HG03354 (cell line): ENCODE results near the gene SLC7A8.

Experiments used
- ATAC-seq: cut with Tn5 transposase; IDR thresholded peaks from one replicate; pipeline ENCODE4 v1.9.1; 2021; ENCODE audit warnings: mild to moderate bottlenecking; ENCODE audit not compliant: unreplicated experiment, poor library complexity, severe bottlenecking

Gene SLC7A8

GRCh38 chr14:23104070-23104590 lies 79.3 kb downstream of the SLC7A8 start:
- no peak for ATAC-seq

GRCh38 chr14:23103581-23103980 lies 79.9 kb downstream of the SLC7A8 start:
- no peak for ATAC-seq

DNA sequence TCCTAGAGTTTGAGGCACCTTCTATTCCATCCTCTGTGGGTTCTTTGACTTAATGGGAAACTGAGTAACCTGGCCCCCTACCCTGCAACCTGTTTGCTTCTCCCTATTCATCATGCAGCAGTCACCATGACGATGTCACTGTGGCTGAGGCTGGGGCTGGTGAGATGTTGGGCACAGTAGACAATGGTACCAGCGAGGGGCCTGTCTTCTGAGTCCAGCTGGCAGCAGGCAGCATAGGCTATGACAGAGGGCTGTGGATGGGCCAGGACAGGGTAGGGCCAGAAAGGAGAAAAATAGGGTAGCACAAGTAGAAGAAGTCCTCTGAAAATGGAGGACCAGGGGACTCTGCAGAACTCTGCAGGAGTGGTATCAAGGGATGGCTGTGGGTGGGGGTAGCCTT lies 80.7 kb downstream of the SLC7A8 start:
- no peak for ATAC-seq

GRCh38 chr14:23101986-23102625 lies 81.4 kb downstream of the SLC7A8 start:
- no peak for ATAC-seq

- ATAC-seq = no peak
Measured at GRCh38 chr14:23101213-23101970, 82.1 kb downstream of the SLC7A8 start.

GRCh38 chr14:23099212-23099861 lies 84.1 kb downstream of the SLC7A8 start:
- no peak for ATAC-seq

DNA sequence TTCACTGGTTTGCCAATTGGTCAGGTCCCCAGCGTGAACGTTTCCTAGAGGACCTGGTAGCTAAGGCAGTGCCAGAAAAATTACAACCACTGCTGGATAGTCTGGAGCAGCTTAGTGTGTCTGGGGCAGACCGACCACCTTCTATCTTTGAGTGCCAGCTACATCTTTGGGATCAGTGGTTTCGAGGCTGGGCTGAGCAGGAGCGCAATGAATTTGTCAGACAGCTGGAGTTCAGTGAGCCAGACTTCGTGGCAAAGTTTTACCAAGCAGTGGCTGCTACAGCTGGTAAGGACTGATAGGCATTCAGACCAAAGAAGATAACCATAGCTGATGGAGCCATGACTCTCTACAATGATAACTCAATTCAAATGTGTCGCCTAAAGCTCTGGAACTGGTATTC lies 85.7 kb downstream of the SLC7A8 start:
- ATAC-seq = no peak

DNA sequence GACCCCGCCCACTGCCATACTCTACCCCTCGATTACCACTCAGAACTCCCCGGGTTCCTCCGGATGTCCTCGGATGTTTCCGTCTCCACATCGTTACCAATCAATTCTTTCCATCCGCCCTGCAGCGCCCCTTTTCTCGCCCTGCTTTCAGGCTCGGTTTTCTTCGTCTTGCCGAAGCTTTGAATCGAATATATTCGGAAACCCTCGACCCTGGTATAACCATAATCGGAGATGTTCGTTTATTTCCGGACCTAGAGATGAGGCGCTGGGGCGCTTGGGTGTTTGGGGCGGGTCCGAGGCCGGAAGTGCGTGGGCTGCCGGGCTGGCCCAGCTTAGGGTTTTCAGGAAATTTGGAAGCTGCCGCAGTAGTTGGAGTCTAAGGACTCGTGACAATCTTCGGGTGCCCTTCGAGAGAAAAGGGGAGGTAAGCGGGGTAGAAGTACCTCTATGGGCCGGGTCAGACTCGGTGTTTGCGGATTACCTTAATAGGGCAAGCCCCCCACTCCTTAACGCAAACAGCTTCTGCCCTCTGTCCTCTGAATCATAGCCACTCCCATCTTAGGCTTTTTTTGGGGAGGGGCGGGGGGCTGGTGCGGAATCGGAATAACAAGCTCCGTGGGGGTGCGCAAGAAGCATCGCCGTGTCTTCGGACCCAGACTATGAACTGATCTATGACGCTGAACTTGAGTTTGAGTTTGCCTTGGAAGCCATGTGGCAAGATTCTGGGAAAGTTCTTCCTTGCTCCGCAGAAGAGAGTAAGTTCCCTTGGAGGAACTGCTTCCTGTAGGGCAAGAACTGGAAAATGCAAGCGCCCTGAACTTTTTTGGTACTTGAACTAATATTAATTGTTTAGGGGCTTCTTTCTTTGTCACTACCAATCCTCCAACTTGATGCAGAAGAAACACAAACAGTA lies 88.0 kb downstream of the SLC7A8 start, which contains the start of gene C14orf119:
C14orf119 (plus strand) TSS at position 310 of the 913 bp plus-strand sequence. CDS start 2,154 bp downstream, outside the sequence.
- peak; percentile 91 for ATAC-seq

GRCh38 chr14:23094666-23095195 lies 88.7 kb downstream of the SLC7A8 start, which contains the start of gene ACIN1:
ACIN1 (minus strand) TSS chr14:23095136; CDS start chr14:23095112, 24 bp downstream.
- peak; percentile 41 for ATAC-seq

DNA sequence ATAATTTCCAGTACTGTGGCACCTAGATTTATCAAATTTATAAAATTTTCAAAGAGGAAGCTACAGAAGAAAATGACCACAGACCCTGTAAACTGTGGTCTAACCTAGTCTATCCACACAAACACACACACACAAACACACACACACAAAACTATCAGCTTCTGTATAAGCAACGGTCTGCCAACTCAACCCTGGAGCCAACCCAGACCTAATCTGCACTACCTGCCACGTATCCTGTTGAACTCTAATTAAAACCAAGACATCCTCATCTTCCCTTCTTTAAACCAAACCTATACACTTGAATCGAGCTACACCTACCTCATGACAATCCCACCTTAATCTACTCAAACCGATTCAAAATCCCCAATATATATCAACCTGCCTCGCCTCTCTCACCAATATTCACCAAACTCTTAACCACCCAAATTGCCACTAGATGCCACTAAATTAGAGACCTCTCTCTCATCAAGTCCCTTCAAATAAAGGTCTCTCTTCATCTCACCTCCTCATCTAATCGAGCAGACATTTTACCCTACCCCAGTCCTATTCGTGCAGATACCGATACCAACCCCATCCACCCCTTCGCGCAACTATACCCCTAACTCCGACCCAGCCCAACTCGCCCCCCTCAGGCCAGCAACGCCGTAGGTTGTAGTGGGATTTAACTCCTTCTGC lies 89.3 kb downstream of the SLC7A8 start:
- ATAC-seq = peak; percentile 42

GRCh38 chr14:23093526-23093925 lies 89.9 kb downstream of the SLC7A8 start:
- no peak for ATAC-seq

GRCh38 chr14:23093104-23093503 lies 90.4 kb downstream of the SLC7A8 start:
- ATAC-seq = no peak

DNA sequence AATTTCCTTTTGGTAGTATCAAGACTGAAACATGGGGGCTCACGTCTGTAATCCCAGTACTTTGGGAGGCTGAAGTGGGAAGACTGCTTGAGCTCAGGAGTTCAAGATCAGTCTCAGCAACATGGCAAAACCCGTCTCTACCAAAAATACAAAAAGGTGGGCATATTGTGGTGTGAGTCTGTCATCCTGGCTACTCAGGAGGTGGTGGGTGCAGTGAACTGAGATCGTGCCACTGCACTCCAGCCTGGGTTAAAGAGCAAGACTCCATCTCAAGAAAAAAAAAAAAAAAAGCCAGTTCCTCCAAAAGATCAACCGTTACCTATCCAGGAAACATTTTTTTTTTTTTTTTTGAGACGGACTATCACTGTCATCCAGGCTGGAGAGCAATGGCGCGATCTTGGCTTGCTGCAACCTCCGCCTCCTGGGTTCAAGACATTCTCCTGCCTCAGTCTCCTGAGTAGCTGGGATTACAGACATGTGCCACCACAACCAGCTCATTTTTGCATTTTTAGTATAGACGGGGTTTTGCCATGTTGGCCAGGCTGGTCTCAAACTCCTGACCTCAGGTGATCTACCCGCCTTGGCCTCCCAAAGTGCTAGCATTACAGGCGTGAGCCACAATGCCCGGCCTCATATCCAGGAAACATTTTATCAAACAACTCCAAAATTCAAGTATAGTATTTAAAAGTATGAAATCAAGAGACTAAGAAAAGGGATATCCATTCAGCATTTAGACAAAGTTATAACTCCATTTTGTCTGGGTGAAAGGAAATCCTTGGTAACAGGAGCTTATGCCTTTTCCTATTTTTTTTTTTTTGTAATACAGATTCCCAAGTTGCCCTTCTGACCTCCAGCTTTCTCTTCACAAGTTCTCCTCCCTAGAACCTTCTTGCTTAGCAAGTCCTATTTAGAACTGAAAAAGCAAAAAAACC lies 91.9 kb downstream of the SLC7A8 start:
- ATAC-seq = no peak

DNA sequence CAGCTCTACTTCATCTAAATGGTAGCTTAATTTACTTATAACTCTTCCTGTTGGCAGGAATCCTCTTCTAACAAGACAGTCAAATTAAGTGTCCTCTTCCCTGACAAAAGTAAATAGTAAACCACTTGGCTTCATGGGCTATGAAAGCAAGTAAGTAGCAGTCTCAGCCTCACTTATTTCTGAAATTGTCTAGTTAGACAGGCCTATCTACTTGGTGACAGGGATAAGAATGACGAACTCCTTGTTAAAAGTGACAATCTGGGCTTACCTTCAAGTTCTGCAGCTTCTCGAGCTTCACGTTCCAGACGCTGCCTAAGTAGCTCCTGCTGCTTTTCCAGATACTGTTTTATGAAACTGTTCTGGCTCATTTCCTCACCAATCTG lies 93.2 kb downstream of the SLC7A8 start:
- no peak for ATAC-seq

DNA sequence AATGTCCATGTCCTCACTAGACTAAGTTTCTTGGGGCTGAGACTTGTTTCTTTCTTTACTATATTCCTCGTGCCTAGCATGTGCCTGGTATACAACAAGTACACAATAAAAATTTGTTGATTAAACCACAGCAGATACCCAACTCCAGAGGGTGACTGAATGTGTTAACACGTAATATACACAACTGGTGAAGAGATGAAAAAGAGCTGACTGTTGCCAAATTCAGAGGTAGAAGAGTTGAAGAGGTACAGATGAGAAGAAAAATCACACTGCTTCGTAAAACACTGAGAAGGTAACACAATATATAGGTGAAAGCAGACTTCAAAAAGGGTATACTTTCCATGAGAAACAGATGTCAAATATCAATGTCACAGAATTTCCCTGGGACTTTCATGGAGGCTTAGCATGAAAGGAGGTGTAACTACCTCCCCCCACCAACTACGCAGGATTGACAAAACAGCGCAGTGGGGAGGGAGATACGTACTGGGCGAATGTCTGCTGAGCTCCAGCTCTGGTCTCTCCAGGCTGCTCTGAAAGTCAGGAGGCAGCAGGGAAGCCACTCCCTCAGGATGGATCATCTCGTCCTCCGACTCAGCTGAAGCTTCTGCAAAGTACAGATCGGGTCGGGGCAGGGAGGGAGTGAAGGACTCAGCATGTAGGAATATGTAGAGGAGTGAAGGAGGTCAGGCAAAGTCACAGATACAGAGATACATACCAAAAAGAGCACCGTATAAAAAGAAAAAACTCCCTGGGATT lies 93.8 kb downstream of the SLC7A8 start:
- ATAC-seq = no peak

DNA sequence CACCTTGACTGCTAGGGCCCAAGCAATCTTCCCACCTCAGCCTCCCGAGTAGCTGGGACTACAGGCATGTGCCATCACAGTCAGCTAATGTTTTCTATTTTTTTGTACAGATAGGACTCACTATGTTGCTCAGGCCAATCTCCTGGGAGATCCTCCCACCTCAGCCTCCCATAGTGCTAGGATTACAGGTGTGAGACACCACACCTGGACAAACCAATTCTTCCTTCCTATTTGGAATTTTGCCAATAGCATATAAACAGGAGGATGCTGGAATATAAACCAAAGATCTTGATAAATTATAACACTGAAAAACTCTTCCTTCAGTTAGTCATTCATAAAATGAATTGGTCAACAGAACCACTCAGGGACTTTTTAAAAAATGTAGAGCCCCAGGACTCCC lies 96.9 kb downstream of the SLC7A8 start:
- no peak for ATAC-seq

DNA sequence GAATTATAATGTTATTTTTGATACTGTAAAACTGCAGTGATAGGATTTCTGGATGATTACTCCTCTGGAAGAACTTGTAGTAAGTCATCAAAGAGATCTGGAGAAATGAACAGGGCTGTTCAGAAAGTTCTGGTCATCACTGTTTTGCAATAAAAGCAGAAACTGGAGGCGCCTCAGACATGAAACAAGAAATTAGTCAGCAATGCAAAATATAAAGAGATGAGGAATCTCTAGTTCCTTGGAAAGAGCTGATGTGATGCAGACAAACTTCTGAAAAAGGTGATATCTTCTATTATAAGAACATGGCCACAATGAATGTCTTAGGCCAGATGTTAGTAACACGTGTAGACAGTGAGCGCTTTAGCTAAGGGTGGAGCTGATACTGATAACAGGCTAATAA lies 98.0 kb downstream of the SLC7A8 start:
- ATAC-seq = no peak
